ENCODE data around the gene TAS2R5. TPM values are rescaled to one million over a fixed set of nuclear protein-coding genes. Genes with fewer than 3 reads are reported as not detected.

TAS2R5 gene
- polyA plus RNA-seq, 1 experiment = 0.43 TPM

DNA sequence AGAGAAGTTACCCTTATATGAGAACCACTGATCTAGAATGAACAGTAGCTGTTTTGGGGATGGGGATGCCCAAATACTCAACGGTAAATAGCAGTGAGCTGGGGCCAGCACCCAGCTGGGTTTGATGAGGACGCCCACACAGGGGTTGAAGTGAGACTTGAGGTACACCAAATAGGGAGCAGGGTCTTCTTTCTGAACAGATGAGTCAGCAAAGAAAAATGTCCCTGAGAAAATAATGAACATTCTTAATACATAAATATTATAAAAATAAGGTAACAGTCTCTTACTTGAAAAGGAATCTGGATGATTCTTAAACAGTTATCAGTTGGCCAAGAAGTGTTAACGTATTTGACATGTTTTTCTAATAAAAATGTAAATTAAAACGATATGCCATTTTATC is 49.2 kb downstream of the TAS2R5 start:
- ChIA-PET CTCF (no interaction called here), POLR2A (interaction anchor here (0.5 kb wide), 1 partner anchor 1072 kb away, joined by 3 read pairs; no protein-coding TSS in a partner anchor)
- TF ChIP-seq, protein P1, sequence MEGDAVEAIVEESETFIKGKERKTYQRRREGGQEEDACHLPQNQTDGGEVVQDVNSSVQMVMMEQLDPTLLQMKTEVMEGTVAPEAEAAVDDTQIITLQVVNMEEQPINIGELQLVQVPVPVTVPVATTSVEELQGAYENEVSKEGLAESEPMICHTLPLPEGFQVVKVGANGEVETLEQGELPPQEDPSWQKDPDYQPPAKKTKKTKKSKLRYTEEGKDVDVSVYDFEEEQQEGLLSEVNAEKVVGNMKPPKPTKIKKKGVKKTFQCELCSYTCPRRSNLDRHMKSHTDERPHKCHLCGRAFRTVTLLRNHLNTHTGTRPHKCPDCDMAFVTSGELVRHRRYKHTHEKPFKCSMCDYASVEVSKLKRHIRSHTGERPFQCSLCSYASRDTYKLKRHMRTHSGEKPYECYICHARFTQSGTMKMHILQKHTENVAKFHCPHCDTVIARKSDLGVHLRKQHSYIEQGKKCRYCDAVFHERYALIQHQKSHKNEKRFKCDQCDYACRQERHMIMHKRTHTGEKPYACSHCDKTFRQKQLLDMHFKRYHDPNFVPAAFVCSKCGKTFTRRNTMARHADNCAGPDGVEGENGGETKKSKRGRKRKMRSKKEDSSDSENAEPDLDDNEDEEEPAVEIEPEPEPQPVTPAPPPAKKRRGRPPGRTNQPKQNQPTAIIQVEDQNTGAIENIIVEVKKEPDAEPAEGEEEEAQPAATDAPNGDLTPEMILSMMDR (IDR thresholded peaks at IDR 0.05; ENCODE audit: insufficient read depth, low read depth, low read length) = no peak
- DNase-seq (ENCODE audit: low read depth) = no peak
- Histone ChIP-seq H3K27me3 (ENCODE audit: control insufficient read depth, insufficient read depth, low read length) (no peaks in the 10 kb centered on the region), H3K36me3 (ENCODE audit: control insufficient read depth, insufficient read depth, low read length) (no peaks in the 10 kb centered on the region), H3K4me3 (ENCODE audit: low read depth, low read length) (no peak overlapping the region)

DNA sequence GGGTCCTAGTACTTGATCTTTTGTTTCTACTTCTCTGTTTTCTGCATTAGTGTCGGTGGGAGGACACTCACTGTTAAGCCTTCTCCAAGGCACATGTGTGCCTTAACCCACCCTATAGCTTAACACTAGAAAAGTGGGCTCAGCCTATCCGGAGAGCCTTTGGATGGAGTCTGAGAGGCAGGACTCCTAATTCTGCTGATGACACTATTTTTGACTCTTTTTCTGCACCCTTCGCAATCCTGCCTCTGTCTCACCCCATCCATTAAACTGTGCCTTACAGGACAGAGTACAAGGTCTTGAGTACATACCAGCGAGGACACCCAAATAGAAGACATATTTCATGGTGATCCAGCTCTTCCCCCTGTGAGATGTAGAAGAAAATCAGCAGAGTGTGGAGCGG is 50.7 kb downstream of the TAS2R5 start:
- no peak for DNase-seq (ENCODE audit: low read depth)
- TF ChIP-seq, protein P1 (IDR thresholded peaks at IDR 0.05; ENCODE audit: insufficient read depth, low read depth, low read length) = no peak
- no peak overlapping the region for H3K4me3 ChIP-seq (ENCODE audit: low read depth, low read length)
- POLR2A ChIA-PET = no interaction called here
- CTCF ChIA-PET = no interaction called here
- H3K36me3 ChIP-seq (ENCODE audit: control insufficient read depth, insufficient read depth, low read length) = no peaks in the 10 kb centered on the region
- H3K27me3 ChIP-seq (ENCODE audit: control insufficient read depth, insufficient read depth, low read length) = no peaks in the 10 kb centered on the region

Other genes starting within 250 kb of the TAS2R5 start
- gene AGK, start 238.8 kb upstream of the TAS2R5 start, polyA plus RNA-seq (2011; rRNA removed) = 30.3 and 34.7 TPM in 2 replicates
- gene DENND11, start 88.1 kb upstream of the TAS2R5 start, polyA plus RNA-seq (2011; rRNA removed) = 4.2 and 4.6 TPM in 2 replicates
- gene WEE2, start 81.9 kb upstream of the TAS2R5 start, polyA plus RNA-seq (2011; rRNA removed) = not detected in 2 replicates
- gene SSBP1, start 51.9 kb upstream of the TAS2R5 start, polyA plus RNA-seq (2011; rRNA removed) = 55.0 and 139 TPM in 2 replicates
- 0.29 TPM in 1 of 2 replicates, not detected in the other for gene TAS2R3, start 26.1 kb upstream of the TAS2R5 start, polyA plus RNA-seq (2011; rRNA removed)
- 0.12 and 0.23 TPM in 2 replicates for gene TAS2R4, start 13.5 kb upstream of the TAS2R5 start, polyA plus RNA-seq (2011; rRNA removed)
- not detected in 2 replicates for gene PRSS37, start 51.3 kb downstream of the TAS2R5 start, polyA plus RNA-seq (2011; rRNA removed)
- gene OR9A4, start 126.2 kb downstream of the TAS2R5 start, polyA plus RNA-seq (2011; rRNA removed) = not detected in 2 replicates
- not detected in 2 replicates for gene CLEC5A, start 156.8 kb downstream of the TAS2R5 start, polyA plus RNA-seq (2011; rRNA removed)
- gene TAS2R38, start 183.6 kb downstream of the TAS2R5 start, polyA plus RNA-seq (2011; rRNA removed) = not detected in 2 replicates
- gene MGAM, start 205.7 kb downstream of the TAS2R5 start, polyA plus RNA-seq (2011; rRNA removed) = 0.01 TPM in 2 replicates